Measurements from ENCODE around the gene ZNF778. TPM values are rescaled to one million over a fixed set of nuclear protein-coding genes. Genes with fewer than 3 reads are reported as not detected.

Gene ZNF778
- total RNA-seq, 4 donors from 2014 or later = 5.7 to 22.8 (median 13.4) TPM

DNA sequence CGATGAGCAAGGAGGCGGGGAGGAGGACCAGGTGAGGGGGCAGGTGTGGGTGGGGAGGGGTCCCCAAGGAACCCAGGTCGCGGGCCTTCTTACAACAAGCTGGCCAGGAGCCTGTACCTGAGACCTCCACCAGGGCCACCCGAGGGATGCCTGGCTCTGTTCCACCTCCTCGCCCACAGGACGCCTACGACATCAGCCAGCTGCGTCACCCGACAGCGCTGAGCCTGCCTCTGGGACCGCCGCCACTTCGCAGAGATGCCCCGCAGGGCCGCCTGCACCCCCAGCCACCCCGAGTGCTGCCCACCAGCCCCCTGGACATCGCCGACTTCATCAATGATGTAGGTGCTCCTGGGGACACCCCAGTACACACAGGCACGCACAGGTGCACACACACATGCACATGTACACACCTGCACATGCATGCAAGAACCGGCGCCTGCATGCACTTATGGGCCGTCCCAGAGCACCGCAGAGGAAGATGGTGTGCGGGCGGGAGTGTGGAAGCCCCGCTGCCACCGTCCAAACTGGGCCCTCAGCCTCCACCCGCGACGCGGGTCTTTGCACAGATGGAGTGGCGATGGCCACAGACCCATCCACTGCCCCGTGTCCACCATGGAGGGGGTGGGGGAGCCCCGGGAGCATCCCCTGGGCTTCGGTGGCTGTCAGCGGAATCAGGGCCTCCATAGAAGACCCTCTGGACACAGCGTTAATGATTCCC is 23.8 kb upstream of the ZNF778 start:
- ATAC-seq (ENCODE audit: low FRiP score) (no peak), DNase-seq (ENCODE audit: low spot score) (no peak)
- TF ChIP-seq, protein P1, sequence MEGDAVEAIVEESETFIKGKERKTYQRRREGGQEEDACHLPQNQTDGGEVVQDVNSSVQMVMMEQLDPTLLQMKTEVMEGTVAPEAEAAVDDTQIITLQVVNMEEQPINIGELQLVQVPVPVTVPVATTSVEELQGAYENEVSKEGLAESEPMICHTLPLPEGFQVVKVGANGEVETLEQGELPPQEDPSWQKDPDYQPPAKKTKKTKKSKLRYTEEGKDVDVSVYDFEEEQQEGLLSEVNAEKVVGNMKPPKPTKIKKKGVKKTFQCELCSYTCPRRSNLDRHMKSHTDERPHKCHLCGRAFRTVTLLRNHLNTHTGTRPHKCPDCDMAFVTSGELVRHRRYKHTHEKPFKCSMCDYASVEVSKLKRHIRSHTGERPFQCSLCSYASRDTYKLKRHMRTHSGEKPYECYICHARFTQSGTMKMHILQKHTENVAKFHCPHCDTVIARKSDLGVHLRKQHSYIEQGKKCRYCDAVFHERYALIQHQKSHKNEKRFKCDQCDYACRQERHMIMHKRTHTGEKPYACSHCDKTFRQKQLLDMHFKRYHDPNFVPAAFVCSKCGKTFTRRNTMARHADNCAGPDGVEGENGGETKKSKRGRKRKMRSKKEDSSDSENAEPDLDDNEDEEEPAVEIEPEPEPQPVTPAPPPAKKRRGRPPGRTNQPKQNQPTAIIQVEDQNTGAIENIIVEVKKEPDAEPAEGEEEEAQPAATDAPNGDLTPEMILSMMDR (IDR thresholded peaks at IDR 0.05) = no peak

DNA sequence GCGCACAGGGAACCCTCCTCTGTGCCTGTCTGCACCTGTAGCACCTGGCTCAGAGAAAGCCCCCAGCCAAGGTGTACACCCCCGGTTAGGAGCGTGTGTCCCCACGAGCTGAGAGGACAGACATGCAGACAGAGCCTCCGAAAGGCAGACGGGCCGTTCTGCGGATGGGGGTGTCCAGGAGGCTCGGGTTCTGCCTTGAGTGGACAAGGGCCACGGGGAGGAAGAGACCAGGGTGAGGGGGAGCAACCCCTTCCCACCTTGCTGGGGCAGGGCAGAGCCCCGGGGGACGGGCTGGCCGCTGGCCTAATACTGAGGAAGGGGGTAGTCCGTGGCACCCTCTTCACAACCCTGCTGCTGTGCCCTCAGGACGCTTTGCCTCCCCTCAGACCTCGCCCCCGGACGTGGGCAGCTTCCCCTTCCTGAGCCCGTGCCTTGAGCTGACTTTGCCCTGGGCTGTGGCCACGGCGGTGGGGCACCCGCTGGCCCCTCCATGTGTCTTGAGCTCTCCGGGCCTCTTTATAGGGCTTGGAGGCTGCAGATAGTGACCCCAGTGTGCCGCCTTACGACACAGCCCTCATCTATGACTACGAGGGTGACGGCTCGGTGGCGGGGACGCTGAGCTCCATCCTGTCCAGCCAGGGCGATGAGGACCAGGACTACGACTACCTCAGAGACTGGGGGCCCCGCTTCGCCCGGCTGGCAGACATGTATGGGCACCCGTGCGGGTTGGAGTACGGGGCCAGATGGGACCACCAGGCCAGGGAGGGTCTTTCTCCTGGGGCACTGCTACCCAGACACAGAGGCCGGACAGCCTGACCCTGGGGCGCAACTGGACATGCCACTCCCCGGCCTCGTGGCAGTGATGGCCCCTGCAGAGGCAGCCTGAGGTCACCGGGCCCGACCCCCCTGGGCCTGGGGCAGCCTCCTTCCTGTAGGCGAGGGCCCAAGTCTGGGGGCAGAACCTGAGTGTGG is 22.9 kb upstream of the ZNF778 start:
- DNase-seq (ENCODE audit: low spot score) = no peak
- TF ChIP-seq, protein P1 (IDR thresholded peaks at IDR 0.05) = no peak
- no peak for ATAC-seq (ENCODE audit: low FRiP score)

DNA sequence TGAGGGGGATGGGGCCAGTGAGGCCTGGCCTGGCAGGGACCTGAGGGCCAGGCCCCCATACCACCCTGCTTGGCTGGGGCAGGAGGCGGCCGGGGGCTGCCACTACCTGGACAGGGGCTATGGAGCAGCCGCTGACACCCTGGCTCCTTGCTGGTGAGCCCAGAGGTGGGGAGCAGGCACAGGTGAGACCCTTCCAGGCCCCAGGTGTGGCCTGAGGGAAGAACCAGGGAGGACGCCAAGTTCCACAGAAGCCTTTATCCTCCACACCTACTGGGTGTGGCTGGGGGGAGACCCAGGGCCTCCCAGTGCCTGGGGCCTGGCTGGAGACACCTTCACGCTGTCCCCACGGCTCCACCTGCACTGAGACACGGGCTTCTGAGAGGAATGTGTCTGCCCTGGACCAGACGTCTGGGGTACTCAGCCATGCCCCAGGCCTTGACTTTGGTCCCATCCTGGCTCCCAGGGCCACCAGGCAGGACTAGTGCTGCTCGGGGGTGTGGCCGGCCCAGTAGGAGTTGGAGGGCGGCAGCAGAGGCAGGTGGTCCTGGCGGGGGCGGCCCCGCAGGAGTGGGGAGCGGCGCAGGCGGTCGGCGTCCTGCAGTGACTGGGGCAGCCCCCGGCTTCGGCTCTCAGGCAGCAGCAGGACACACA is 21.9 kb upstream of the ZNF778 start:
- TF ChIP-seq, protein P1 (IDR thresholded peaks at IDR 0.05) = no peak
- DNase-seq (ENCODE audit: low spot score) = no peak

DNA sequence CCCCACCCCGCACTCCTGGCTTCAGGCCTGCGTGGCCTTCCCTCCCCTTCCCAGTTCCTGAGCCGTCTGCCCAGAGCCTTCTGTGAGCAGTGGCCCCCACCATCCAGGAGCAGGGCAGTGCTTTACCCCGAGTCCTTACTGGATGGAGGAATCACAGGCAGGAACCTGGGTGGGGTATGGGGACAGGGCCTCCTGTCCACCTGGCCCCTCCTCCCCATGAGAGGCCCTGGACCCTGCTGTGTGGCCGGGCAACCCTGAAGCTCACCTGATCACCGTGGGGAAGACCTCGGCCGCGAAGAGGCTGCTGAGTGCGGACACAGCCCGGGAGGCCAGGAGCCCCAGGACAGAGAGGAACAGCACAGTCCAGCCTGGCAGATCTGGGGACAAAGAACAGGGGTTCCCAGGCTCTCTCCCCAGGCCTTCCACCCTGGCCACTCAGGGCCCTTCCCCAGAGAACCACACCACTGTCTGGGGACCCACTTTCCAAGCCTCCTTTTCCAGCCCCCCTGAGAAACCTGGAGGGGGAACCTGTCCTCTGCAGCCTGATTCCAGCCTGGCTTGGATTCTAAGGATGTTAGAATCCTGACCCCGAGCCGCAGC is 20.4 kb upstream of the ZNF778 start:
- no peak for DNase-seq (ENCODE audit: low spot score)
- ATAC-seq (ENCODE audit: low FRiP score) = no peak
- TF ChIP-seq, protein P1 (IDR thresholded peaks at IDR 0.05) = no peak

More for the DNA sequence above, 21.9 kb upstream of the ZNF778 start:
- no peak for ATAC-seq (ENCODE audit: low FRiP score)

DNA sequence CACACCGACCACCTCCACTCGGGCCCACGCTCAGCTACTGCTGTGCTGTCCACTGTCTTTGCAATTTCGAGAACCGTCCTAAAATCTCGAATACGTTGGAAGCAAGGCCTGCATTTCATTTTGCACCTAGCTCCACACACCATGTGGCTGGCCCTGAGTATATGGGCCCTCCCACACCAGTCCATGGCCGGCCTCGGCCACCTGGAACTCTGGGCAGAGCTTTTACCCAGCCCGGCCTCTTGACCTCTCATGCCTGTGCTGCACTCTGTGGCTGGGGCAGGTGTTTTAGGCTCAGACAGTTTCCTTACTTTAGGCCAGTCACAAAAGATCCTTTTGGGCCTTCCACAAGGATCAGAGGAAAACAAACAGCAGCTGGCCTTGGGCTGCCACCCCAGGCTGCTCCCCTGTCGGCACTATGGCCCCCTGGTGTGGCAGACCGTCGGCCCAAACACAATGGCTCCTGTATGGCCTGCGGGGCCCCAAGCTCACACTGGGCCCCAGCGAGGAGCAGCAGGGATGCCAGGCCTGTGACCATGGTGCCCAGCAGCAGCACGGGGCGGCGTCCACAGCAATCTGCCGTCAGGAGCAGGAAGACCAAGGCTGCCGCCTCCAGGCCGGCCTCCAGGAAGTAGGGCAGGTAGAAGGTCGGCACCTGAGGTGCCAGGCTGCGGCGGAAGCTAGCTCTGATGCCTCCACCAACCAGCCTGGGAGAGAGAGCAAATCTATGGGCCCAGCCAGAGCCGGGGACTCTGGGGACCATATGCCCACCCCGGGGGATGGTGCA is 19.7 kb upstream of the ZNF778 start:
- no peak for ATAC-seq (ENCODE audit: low FRiP score)
- TF ChIP-seq, protein P1 (IDR thresholded peaks at IDR 0.05) = no peak
- no peak for DNase-seq (ENCODE audit: low spot score)

Measured in omental fat pad (tissue), 4 donors.